GM23338 (cell line): ENCODE data around the gene TBATA. TPM values are rescaled to one million over a fixed set of nuclear protein-coding genes. Genes with fewer than 3 reads are reported as not detected.

Experiments used
- ATAC-seq: fragments of 200-7000 bp; cut with Tn5 transposase; 3 replicates; pipeline ENCODE4 v1.9.1; 2020
- DNase-seq: peaks from one replicate; pipeline ENCODE4 v3.0.0-alpha.2; 2015; ENCODE audit warnings: low spot score
- H2AFZ ChIP-seq: fragments of 200-600 bp; sonication (generic); 2 replicates; pipeline ENCODE4 v1.8.0; 2016; ENCODE audit warnings: antibody characterized with exemption, mild to moderate bottlenecking, moderate library complexity
- H3F3A ChIP-seq: fragments of 200-600 bp; sonication (generic); replicated peaks from 2 replicates; pipeline ENCODE4 v1.8.0; 2017; ENCODE audit warnings: antibody characterized with exemption, mixed run types, low read depth
- H3K27ac ChIP-seq: fragments of 200-600 bp; sonication (generic); 2 replicates; pipeline ENCODE4 v1.6.1; 2016; ENCODE audit warnings: low read depth
- H3K27me3 ChIP-seq: fragments of 200-600 bp; sonication (generic); 2 replicates; pipeline ENCODE4 v1.8.0; 2016; ENCODE audit warnings: mild to moderate bottlenecking, mixed run types, moderate library complexity; ENCODE audit not compliant: insufficient read depth
- H3K36me3 ChIP-seq: fragments of 200-600 bp; sonication (generic); 2 replicates; pipeline ENCODE4 v1.8.0; 2016; ENCODE audit warnings: mild to moderate bottlenecking; ENCODE audit not compliant: insufficient read depth
- H3K4me1 ChIP-seq: fragments of 200-600 bp; sonication (generic); 2 replicates; pipeline ENCODE4 v1.8.0; 2016; ENCODE audit warnings: mild to moderate bottlenecking, moderate library complexity; ENCODE audit not compliant: insufficient read depth
- H3K4me2 ChIP-seq: fragments of 200-600 bp; sonication (generic); 2 replicates; pipeline ENCODE4 v1.7.1; 2017; ENCODE audit warnings: mixed run types
- H3K4me3 ChIP-seq: fragments of 200-600 bp; sonication (generic); 2 replicates; pipeline ENCODE4 v1.6.1; 2016; ENCODE audit warnings: mixed run types
- H3K79me2 ChIP-seq: fragments of 200-600 bp; sonication (generic); replicated peaks from 2 replicates; pipeline ENCODE4 v1.8.0; 2017; ENCODE audit warnings: mild to moderate bottlenecking; ENCODE audit not compliant: insufficient read depth
- H3K9me2 ChIP-seq: fragments of 200-600 bp; sonication (generic); 2 replicates; pipeline ENCODE4 v1.8.0; 2017; ENCODE audit not compliant: insufficient read depth
- H4K20me1 ChIP-seq: fragments of 200-600 bp; sonication (generic); replicated peaks from 2 replicates; pipeline ENCODE4 v1.8.0; 2017; ENCODE audit warnings: mild to moderate bottlenecking; ENCODE audit not compliant: insufficient read depth
- H3K27ac Mint-ChIP-seq: 2 replicates; pipeline ENCODE4 v1.8.0; 2020; ENCODE audit warnings: inconsistent platforms, mild to moderate bottlenecking, moderate library complexity, mixed read lengths
- H3K27me3 Mint-ChIP-seq: 3 replicates; pipeline ENCODE4 v1.8.0; 2022; ENCODE audit warnings: low read depth, mild to moderate bottlenecking, moderate library complexity, mixed read lengths, inconsistent platforms; ENCODE audit not compliant: insufficient read depth, poor library complexity
- H3K36me3 Mint-ChIP-seq: 3 replicates; pipeline ENCODE4 v1.8.0; 2021; ENCODE audit warnings: low read depth, mild to moderate bottlenecking, inconsistent platforms, moderate library complexity, mixed read lengths
- H3K4me1 Mint-ChIP-seq: 3 replicates; pipeline ENCODE4 v1.8.0; 2020; ENCODE audit warnings: mild to moderate bottlenecking, inconsistent platforms, mixed read lengths
- H3K4me3 Mint-ChIP-seq: 3 replicates; pipeline ENCODE4 v1.8.0; 2021; ENCODE audit warnings: moderate library complexity, mild to moderate bottlenecking, inconsistent platforms, mixed read lengths
- H3K9me3 Mint-ChIP-seq: 3 replicates; pipeline ENCODE4 v1.8.0; 2020; ENCODE audit warnings: moderate library complexity, mild to moderate bottlenecking, inconsistent platforms, mixed read lengths
- CREB1 ChIP-seq: fragments of 250-450 bp; sonication (Bioruptor Pico); IDR thresholded peaks from 2 replicates; pipeline ENCODE4 v1.5.0; 2020; ENCODE audit warnings: low read depth, mild to moderate bottlenecking, moderate library complexity
- CTCF ChIP-seq, 2 experiments: fragments of 200-600 bp in 1 of 2; sonication (generic) in 1 of 2; conservative IDR thresholded peaks; 2 replicates each; pipeline versions ENCODE4 v1.5.1 to v1.6.1; 2016 to 2017; ENCODE audit warnings: antibody characterized with exemption in 2 of 2, low read depth in 2 of 2, mild to moderate bottlenecking in 2 of 2, moderate library complexity in 1 of 2
- EZH2 ChIP-seq: fragments of 200-600 bp; sonication (generic); IDR thresholded peaks from one replicate; pipeline ENCODE4 v1.8.0; 2017; ENCODE audit warnings: antibody characterized with exemption, mild to moderate bottlenecking, low read depth; ENCODE audit not compliant: unreplicated experiment
- EZH2phosphoT487 ChIP-seq: fragments of 200-600 bp; sonication (generic); IDR thresholded peaks from one replicate; pipeline ENCODE4 v1.8.1; 2018; ENCODE audit warnings: antibody characterized with exemption; ENCODE audit not compliant: unreplicated experiment
- JUNB ChIP-seq: IDR thresholded peaks from one replicate; pipeline ENCODE4 v1.6.1; 2016; ENCODE audit warnings: antibody characterized with exemption; ENCODE audit not compliant: unreplicated experiment
- NANOG ChIP-seq: IDR thresholded peaks from 2 replicates; pipeline ENCODE4 v1.6.1; 2016; ENCODE audit warnings: antibody characterized with exemption, borderline replicate concordance
- POLR2AphosphoS5 ChIP-seq: IDR thresholded peaks from 2 replicates; pipeline ENCODE4 v1.6.1; 2016; ENCODE audit warnings: antibody characterized with exemption, low read depth
- REST ChIP-seq: IDR thresholded peaks from one replicate; pipeline ENCODE4 v1.6.1; 2018; ENCODE audit warnings: antibody characterized with exemption; ENCODE audit not compliant: unreplicated experiment
- STAT1 ChIP-seq: IDR thresholded peaks from one replicate; pipeline ENCODE4 v1.6.1; 2016; ENCODE audit warnings: antibody characterized with exemption; ENCODE audit not compliant: unreplicated experiment
- ZNF114 ChIP-seq: fragments of 250-450 bp; sonication (Bioruptor Pico); IDR thresholded peaks from 2 replicates; pipeline ENCODE4 v1.5.0; 2020; ENCODE audit warnings: mild to moderate bottlenecking, moderate library complexity
- ZNF331 ChIP-seq: fragments of 250-450 bp; sonication (Bioruptor Pico); IDR thresholded peaks from 2 replicates; pipeline ENCODE4 v1.5.0; 2020; ENCODE audit warnings: low read depth, mild to moderate bottlenecking, moderate library complexity
- polyA plus RNA-seq: library from polyadenylated mRNA; unstranded; fragments of >200 nt; fragmentation: Nextera tagmentation; extraction: Ambion mirVana; gene quantifications from 2 replicates; pipeline ENCODE4 v1.2.1, GENCODE V29; 2016
- total RNA-seq: library from RNA; depleted of rRNA; stranded (reverse); fragments of >200 nt; shearing (Covaris generic); gene quantifications from 2 replicates; pipeline ENCODE4 v1.2.3, GENCODE V29; 2014
- TF ChIP-seq, protein P1 (sequence below): fragments of 250-450 bp; sonication (Bioruptor Pico); IDR thresholded peaks from 2 replicates; pipeline ENCODE4 v1.5.0; 2020; ENCODE audit warnings: mild to moderate bottlenecking, moderate library complexity
- TF ChIP-seq, protein P2 (sequence below): IDR thresholded peaks from 2 replicates; pipeline ENCODE4 v1.6.1; 2016; ENCODE audit warnings: antibody characterized with exemption

The TBATA gene
- total and polyA plus RNA-seq, 2 experiments from 2014 or later = not detected

- no peaks in the 10 kb centered on the region for H4K20me1 ChIP-seq
- Mint-ChIP-seq H3K36me3 (no peaks in the 10 kb centered on the region; the same call in 2 of the 3 replicates), H3K4me1 (peaks cover 6% of the 10 kb centered on the region), H3K4me3 (no peak overlapping the region; the same call in 2 of the 3 replicates), H3K9me3 (no peaks in the 10 kb centered on the region), H3K27ac (no peak overlapping the region), H3K27me3 (peaks cover 12% of the 10 kb centered on the region)
- H2AFZ ChIP-seq = no peak overlapping the region
- H3K4me3 ChIP-seq = no peak overlapping the region
- no peaks in the 10 kb centered on the region for H3K79me2 ChIP-seq
- H3F3A ChIP-seq = no peaks in the 10 kb centered on the region
- no peaks in the 10 kb centered on the region for H3K27me3 ChIP-seq
- no peak overlapping the region for H3K27ac ChIP-seq
- no peak overlapping the region for H3K4me2 ChIP-seq
- no peak for ATAC-seq
- no peaks in the 10 kb centered on the region for H3K36me3 ChIP-seq
- H3K4me1 ChIP-seq = no peaks in the 10 kb centered on the region
- TF ChIP-seq ZNF114 (CRISPR knock-in tag) (no peak), NANOG (no peak), STAT1 (no peak), EZH2phosphoT487 (no peak), REST (no peak), EZH2 (no peak), CREB1 (CRISPR knock-in tag) (no peak), POLR2AphosphoS5 (no peak), ZNF331 (CRISPR knock-in tag) (no peak), JUNB (no peak), CTCF (conservative IDR thresholded peaks at IDR 0.05; ENCODE audit: low read depth in 2 of 2) (no peak)
- TF ChIP-seq, protein P1, sequence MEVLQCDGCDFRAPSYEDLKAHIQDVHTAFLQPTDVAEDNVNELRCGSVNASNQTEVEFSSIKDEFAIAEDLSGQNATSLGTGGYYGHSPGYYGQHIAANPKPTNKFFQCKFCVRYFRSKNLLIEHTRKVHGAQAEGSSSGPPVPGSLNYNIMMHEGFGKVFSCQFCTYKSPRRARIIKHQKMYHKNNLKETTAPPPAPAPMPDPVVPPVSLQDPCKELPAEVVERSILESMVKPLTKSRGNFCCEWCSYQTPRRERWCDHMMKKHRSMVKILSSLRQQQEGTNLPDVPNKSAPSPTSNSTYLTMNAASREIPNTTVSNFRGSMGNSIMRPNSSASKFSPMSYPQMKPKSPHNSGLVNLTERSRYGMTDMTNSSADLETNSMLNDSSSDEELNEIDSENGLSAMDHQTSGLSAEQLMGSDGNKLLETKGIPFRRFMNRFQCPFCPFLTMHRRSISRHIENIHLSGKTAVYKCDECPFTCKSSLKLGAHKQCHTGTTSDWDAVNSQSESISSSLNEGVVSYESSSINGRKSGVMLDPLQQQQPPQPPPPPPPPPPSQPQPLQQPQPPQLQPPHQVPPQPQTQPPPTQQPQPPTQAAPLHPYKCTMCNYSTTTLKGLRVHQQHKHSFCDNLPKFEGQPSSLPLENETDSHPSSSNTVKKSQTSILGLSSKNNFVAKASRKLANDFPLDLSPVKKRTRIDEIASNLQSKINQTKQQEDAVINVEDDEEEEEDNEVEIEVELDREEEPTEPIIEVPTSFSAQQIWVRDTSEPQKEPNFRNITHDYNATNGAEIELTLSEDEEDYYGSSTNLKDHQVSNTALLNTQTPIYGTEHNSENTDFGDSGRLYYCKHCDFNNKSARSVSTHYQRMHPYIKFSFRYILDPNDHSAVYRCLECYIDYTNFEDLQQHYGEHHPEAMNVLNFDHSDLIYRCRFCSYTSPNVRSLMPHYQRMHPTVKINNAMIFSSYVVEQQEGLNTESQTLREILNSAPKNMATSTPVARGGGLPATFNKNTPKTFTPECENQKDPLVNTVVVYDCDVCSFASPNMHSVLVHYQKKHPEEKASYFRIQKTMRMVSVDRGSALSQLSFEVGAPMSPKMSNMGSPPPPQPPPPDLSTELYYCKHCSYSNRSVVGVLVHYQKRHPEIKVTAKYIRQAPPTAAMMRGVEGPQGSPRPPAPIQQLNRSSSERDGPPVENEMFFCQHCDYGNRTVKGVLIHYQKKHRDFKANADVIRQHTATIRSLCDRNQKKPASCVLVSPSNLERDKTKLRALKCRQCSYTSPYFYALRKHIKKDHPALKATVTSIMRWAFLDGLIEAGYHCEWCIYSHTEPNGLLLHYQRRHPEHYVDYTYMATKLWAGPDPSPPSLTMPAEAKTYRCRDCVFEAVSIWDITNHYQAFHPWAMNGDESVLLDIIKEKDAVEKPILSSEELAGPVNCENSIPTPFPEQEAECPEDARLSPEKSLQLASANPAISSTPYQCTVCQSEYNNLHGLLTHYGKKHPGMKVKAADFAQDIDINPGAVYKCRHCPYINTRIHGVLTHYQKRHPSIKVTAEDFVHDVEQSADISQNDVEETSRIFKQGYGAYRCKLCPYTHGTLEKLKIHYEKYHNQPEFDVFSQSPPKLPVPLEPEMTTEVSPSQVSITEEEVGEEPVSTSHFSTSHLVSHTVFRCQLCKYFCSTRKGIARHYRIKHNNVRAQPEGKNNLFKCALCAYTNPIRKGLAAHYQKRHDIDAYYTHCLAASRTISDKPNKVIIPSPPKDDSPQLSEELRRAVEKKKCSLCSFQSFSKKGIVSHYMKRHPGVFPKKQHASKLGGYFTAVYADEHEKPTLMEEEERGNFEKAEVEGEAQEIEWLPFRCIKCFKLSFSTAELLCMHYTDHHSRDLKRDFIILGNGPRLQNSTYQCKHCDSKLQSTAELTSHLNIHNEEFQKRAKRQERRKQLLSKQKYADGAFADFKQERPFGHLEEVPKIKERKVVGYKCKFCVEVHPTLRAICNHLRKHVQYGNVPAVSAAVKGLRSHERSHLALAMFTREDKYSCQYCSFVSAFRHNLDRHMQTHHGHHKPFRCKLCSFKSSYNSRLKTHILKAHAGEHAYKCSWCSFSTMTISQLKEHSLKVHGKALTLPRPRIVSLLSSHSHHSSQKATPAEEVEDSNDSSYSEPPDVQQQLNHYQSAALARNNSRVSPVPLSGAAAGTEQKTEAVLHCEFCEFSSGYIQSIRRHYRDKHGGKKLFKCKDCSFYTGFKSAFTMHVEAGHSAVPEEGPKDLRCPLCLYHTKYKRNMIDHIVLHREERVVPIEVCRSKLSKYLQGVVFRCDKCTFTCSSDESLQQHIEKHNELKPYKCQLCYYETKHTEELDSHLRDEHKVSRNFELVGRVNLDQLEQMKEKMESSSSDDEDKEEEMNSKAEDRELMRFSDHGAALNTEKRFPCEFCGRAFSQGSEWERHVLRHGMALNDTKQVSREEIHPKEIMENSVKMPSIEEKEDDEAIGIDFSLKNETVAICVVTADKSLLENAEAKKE (CRISPR knock-in tag) = no peak
- TF ChIP-seq, protein P2, sequence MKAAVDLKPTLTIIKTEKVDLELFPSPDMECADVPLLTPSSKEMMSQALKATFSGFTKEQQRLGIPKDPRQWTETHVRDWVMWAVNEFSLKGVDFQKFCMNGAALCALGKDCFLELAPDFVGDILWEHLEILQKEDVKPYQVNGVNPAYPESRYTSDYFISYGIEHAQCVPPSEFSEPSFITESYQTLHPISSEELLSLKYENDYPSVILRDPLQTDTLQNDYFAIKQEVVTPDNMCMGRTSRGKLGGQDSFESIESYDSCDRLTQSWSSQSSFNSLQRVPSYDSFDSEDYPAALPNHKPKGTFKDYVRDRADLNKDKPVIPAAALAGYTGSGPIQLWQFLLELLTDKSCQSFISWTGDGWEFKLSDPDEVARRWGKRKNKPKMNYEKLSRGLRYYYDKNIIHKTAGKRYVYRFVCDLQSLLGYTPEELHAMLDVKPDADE = no peak
- no peak for DNase-seq
- H3K9me2 ChIP-seq = no peaks in the 10 kb centered on the region
Observed at GRCh38 chr10:70773461-70773860, 11.7 kb downstream of the TBATA start.
